Measurements from ENCODE around the gene ZNF689.

The ZNF689 gene

DNA sequence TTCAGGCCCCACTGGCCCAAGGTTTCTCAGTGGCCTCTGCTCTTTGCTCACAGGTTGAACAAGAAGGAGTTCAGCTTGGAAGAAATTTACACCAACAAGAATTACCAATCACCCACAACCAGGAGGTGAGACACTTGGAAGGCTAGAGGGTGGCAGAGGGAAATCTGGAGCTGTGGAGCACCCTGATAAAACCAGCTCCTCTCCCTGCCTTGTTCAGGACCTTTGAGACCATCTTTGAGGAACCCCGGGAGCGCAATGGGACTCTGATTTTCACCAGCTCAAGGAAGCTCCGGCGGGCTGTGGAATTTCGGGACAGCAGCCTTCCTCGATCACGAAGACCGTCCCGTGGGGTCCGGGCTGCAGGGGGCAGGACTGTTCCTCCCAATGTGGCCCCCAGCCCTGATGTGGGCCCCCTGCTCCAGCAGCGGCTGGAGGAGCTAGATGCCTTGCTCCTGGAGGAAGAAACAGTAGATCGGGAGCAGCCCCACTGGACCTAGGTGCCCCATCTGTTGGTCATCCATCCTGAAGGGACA is 45.7 kb upstream of the ZNF689 start:
- in situ Hi-C loops (cut with MboI; ENCODE audit: low pct_unique_long_range_greater_than_20kb, low sequenced_read_pairs, unreplicated experiment) = no loop called here
- TF ChIP-seq, protein P1, sequence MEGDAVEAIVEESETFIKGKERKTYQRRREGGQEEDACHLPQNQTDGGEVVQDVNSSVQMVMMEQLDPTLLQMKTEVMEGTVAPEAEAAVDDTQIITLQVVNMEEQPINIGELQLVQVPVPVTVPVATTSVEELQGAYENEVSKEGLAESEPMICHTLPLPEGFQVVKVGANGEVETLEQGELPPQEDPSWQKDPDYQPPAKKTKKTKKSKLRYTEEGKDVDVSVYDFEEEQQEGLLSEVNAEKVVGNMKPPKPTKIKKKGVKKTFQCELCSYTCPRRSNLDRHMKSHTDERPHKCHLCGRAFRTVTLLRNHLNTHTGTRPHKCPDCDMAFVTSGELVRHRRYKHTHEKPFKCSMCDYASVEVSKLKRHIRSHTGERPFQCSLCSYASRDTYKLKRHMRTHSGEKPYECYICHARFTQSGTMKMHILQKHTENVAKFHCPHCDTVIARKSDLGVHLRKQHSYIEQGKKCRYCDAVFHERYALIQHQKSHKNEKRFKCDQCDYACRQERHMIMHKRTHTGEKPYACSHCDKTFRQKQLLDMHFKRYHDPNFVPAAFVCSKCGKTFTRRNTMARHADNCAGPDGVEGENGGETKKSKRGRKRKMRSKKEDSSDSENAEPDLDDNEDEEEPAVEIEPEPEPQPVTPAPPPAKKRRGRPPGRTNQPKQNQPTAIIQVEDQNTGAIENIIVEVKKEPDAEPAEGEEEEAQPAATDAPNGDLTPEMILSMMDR (IDR thresholded peaks at IDR 0.05; ENCODE audit: extremely low read depth, insufficient read depth, missing control alignments) = no peak
- no peak for DNase-seq (ENCODE audit: low spot score)

DNA sequence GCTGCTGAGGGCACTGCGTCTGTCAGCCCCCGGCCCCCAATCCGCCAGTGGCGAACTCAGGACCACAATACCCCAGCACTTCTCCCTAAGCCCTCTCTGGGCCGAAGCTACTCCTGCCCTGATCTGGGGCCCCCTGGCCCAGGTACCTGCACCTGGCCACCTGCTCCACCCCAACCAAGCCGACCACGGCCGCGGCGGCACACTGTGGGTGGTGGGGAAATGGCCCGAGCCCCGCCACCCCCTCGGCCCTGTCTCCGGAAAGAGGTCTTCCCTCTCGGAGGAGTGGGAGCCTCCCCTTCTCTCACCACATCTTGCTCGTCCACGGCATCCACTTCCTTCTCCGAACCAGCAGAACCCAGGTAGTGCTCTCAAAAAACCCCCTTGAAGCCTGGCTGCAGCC is 44.7 kb upstream of the ZNF689 start:
- no peak for DNase-seq (ENCODE audit: low spot score)
- TF ChIP-seq, protein P1 (IDR thresholded peaks at IDR 0.05; ENCODE audit: extremely low read depth, insufficient read depth, missing control alignments) = no peak
- in situ Hi-C loops (cut with MboI; ENCODE audit: low pct_unique_long_range_greater_than_20kb, low sequenced_read_pairs, unreplicated experiment) = no loop called here

DNA sequence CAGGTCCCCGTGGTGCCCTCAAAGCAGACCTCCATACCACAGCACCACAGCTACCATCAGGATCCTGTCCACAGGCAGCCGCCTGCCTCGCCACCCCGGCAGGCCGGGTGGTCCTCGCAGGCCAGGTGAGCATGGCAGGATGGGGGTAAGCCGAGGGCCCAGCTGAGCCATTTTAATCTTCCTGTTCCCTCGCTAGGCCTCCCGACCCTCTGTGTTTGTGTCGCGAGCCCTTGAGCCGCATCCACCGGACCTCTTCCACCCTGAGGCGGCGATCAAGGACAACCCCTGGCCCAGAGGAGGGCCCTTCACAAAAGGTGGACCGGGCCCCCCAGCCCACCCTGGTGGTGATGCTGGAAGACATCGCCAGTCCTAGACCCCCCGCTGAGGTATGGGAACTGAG is 42.5 kb upstream of the ZNF689 start:
- in situ Hi-C loops (cut with MboI; ENCODE audit: low pct_unique_long_range_greater_than_20kb, low sequenced_read_pairs, unreplicated experiment) = no loop called here
- DNase-seq (ENCODE audit: low spot score) = no peak
- TF ChIP-seq, protein P1 (IDR thresholded peaks at IDR 0.05; ENCODE audit: extremely low read depth, insufficient read depth, missing control alignments) = no peak

DNA sequence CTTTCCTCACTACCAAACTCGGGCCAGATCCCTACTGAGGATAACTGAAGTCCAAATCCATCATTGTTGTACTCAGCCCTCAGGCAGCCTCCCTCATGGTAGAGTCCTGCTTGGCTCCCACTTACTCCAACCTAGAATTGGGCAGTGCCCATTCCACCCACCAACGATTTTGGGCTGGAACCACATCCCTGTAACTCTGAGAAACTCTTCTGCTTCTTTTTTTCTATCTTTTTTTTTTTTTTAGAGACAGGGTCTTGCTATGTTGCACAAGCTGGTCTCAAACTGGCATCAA is 41.8 kb upstream of the ZNF689 start:
- TF ChIP-seq, protein P1 (IDR thresholded peaks at IDR 0.05; ENCODE audit: extremely low read depth, insufficient read depth, missing control alignments) = no peak
- no peak for DNase-seq (ENCODE audit: low spot score)
- in situ Hi-C loops (cut with MboI; ENCODE audit: low pct_unique_long_range_greater_than_20kb, low sequenced_read_pairs, unreplicated experiment) = no loop called here

DNA sequence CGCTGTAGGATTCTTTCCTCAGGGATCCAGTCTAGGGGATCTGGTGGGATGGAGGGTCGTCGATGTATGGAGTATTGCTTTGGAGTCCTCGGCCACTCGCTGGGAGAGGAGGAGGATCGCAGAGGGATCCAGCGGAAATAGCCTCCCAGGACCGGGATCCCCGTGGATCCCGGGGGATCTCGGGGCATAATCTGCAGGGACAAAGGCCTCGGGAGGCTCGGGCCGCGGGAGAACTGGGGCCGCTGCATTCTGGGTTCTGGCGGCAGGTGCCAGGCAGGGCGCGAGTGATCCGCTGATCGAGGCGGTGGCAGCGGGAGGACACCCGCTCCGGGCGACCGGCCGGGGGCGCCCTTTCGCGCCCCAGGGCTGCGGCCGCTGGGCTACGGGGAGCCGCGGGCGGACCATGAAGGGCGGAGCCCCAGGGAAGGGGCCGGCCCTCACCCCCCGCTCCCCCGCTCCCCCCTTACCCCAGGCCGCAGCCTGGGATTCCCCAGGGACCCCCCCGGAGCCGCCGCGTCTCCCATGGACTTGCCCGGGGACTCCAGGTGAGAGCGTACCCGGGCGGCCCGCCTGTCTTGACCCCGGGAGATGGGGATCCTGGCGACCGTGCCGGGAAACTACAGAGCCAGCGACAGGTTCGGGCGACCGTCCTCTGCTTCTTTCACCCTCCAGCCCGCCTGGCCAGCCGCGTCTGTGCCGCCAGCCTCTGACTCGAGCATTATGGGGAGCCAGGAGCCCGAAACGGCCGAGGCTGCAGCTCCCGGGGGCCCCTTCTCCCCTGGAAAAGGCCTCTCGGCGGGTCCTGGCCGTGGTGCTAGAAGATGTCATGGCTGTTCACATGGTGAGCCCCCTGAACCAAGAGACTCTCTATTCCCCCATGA is 41.2 kb upstream of the ZNF689 start:
- TF ChIP-seq, protein P1 (IDR thresholded peaks at IDR 0.05; ENCODE audit: extremely low read depth, insufficient read depth, missing control alignments) = peak; percentile 89
- in situ Hi-C loops (cut with MboI; ENCODE audit: low pct_unique_long_range_greater_than_20kb, low sequenced_read_pairs, unreplicated experiment) = no loop called here
- peak; percentile 93 for DNase-seq (ENCODE audit: low spot score)

DNA sequence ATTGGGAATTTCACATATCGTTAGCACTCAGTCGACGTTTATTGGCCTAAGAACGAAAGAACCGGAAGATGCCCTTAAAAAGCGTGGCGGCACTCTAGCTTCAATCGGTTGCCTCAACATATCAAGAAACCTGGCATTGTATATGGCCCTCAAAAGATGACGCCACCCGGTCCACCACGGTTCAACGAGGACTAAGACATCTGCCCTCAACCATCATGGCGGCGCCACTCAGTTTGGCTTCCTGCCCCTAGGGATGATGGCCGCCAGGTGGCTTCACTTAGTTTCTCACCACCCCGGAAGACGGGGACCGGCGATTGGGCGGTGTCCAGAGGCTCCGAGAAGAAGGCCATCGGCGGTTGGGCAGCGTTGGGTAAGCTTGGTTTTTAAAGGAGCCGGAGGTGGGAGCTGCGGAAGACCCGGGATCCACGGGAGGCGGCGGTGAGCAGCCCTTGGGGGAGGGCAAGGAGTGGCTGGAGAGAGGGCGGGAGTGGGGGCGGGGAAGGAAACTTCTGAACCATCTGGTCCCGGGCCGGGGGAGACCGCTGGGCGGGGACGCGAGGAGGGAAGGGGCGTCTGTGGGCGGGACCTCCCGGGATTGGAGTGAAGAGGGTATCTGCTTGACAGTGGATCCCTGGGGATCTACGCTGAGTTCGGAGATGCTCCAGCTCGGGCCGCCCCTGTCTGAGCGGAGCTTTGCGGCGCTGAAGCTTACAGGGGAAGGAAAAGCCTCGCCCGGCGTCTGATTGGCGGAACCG is 40.4 kb upstream of the ZNF689 start, which contains the start of gene PRR14:
PRR14 (plus strand) TSS at position 592 of the 755 bp plus-strand sequence. CDS start 686 bp downstream, outside the sequence.
- in situ Hi-C loops (cut with MboI; ENCODE audit: low pct_unique_long_range_greater_than_20kb, low sequenced_read_pairs, unreplicated experiment) = no loop called here
- TF ChIP-seq, protein P1 (IDR thresholded peaks at IDR 0.05; ENCODE audit: extremely low read depth, insufficient read depth, missing control alignments) = no peak
- peak; percentile 95 for DNase-seq (ENCODE audit: low spot score)
